ENCODE results near the gene LEMD2.

DNA sequence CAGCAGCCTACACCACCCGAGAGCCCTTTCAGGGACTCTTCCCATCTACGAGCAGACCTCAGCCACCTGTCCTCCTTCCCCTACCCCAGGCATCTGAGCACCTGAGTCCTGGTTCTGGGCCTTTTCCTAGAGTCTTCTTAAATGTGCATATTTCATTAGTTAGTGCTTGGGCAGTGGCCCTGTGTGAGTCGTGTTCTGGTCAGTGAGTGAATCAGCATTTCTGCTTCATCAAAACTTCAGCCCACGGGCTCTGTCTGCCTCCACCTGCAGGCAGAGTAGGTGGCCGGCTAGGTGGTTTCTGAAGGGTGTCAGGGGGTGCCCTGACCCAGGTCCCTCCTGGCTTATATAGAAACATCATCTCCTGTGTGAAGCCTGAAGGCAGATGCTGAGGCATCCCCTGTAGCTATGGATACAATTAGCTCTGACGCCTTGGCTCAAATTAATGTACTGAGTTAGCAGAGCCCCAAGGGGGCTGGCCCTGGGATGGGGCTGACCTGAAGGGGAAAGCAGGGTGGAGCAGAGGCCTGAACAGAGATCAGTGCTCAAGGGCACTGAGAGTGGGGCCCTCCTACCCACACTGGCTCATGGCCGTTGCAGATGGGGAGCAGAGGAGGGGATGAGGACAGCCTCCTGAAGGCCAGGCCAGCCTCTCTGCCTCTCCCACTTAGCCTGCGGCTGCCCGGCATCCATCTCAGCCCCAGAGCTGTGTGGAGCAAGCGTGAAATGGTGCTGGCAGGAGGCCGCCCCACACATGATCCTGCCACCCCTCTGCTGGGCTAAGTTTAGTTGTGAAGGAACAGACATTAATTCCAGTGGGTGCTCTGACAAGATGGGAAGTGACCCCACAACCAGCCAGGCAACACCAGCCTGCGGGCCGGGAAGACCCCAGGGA is 55.9 kb downstream of the LEMD2 start:
- TF ChIP-seq CTCF (IDR thresholded peaks at IDR 0.05; ENCODE audit: low read depth, low read length, poor library complexity, severe bottlenecking) (no peak), EZH2phosphoT487 (IDR thresholded peaks at IDR 0.05; ENCODE audit: borderline replicate concordance, low read length) (no peak)
